SK-N-SH (cell line): Measurements from ENCODE around the gene NOC2L.

Experiments used
- CTCF ChIP-seq: fragments of 200-600 bp; sonication (generic); IDR thresholded peaks from 2 replicates; pipeline ENCODE4 v1.6.1; 2017; ENCODE audit warnings: antibody characterized with exemption, mild to moderate bottlenecking, moderate library complexity
- EP300 ChIP-seq, 2 experiments: IDR thresholded peaks; 2 replicates each; pipeline versions ENCODE4 v1.4.0 to v1.6.1; 2012; ENCODE audit warnings: borderline replicate concordance in 1 of 2, low read depth in 1 of 2, low read length in 1 of 2
- FOSL2 ChIP-seq: IDR thresholded peaks from 2 replicates; pipeline ENCODE4 v1.4.0; 2012; ENCODE audit warnings: low read depth, mild to moderate bottlenecking, moderate library complexity, borderline replicate concordance
- GABPA ChIP-seq: IDR thresholded peaks from 2 replicates; pipeline ENCODE4 v1.4.0; 2012; ENCODE audit warnings: low read depth, mild to moderate bottlenecking
- JUND ChIP-seq: IDR thresholded peaks from 2 replicates; pipeline ENCODE4 v1.4.0; 2012
- MAX ChIP-seq: IDR thresholded peaks from 2 replicates; pipeline ENCODE4 v1.4.0; 2012; ENCODE audit warnings: low read depth
- NRF1 ChIP-seq: IDR thresholded peaks from 2 replicates; pipeline ENCODE4 v1.6.1; 2012; ENCODE audit warnings: low read depth, mild to moderate bottlenecking, low read length
- POLR2AphosphoS5 ChIP-seq: IDR thresholded peaks from 2 replicates; pipeline ENCODE4 v1.6.1; 2012; ENCODE audit warnings: low read depth, low read length
- RAD21 ChIP-seq: IDR thresholded peaks from 2 replicates; pipeline ENCODE4 v1.6.1; 2012; ENCODE audit warnings: mild to moderate bottlenecking, low read length
- RFX5 ChIP-seq: IDR thresholded peaks from 2 replicates; pipeline ENCODE4 v1.6.1; 2012; ENCODE audit warnings: mild to moderate bottlenecking, improper control_type of control experiment, low read length
- TCF12 ChIP-seq: IDR thresholded peaks from 2 replicates; pipeline ENCODE4 v1.4.0; 2012
- USF1 ChIP-seq: IDR thresholded peaks from 2 replicates; pipeline ENCODE4 v1.4.0; 2012; ENCODE audit warnings: low read depth, borderline replicate concordance
- YY1 ChIP-seq: IDR thresholded peaks from 2 replicates; pipeline ENCODE4 v1.4.0; 2012; ENCODE audit warnings: low read depth, mild to moderate bottlenecking

- TF ChIP-seq CTCF (no peak), NRF1 (no peak), EP300 (IDR thresholded peaks at IDR 0.05; ENCODE audit: borderline replicate concordance in 1 of 2, low read depth in 1 of 2, low read length in 1 of 2) (no peak), TCF12 (no peak), YY1 (no peak), USF1 (no peak), JUND (no peak), MAX (no peak), FOSL2 (no peak), POLR2AphosphoS5 (no peak), GABPA (no peak), RAD21 (no peak), RFX5 (no peak)
These were observed 791 bp upstream of the NOC2L start for GRCh38 chr1:959731-960362.
